K562 (cell line): ENCODE data around the gene TK1. TPM values are rescaled to one million over a fixed set of nuclear protein-coding genes. Genes with fewer than 3 reads are reported as not detected.

Experiments used
- ATAC-seq: fragments of 200-7000 bp; cut with Tn5 transposase; 3 replicates; pipeline ENCODE4 v1.9.1; 2020; ENCODE audit warnings: moderate library complexity
- BruUV-seq: library from RNA; stranded (reverse); fragments of 400-500 nt; replicated peaks from 2 replicates; lab custom pipeline; 2021; lab: Mats Ljungman, UMichigan
- CTCF ChIA-PET: fragments of 300-600 bp; formaldehyde crosslinking; extraction: SDS; loops from one replicate; lab custom pipeline; 2021; ENCODE audit warnings: low intra/inter-chr PET ratio; lab: Yijun Ruan, JAX
- POLR2A ChIA-PET: fragments of 300-600, 350-650 bp; sonication (Branson Sonifier 250); formaldehyde crosslinking; extraction: SDS; loops from one replicate; lab custom pipeline; 2021; ENCODE audit warnings: antibody characterized with exemption, inconsistent platforms; lab: Yijun Ruan, JAX
- DNase-seq, 4 experiments: peaks; one replicate each; pipeline versions ENCODE4 v3.0.0 to v3.0.0-alpha.2; 2011 to 2018; ENCODE audit warnings: low spot score in 3 of 4, mixed read lengths in 3 of 4; ENCODE audit errors: extremely low read depth in 1 of 4
- FAIRE-seq: peaks from 2 replicates; lab custom pipeline; 2011; peaks lifted over from hg19 to GRCh38; lab: Jason Lieb, UNC
- H2AFZ ChIP-seq: 2 replicates; pipeline ENCODE4 v1.6.0; 2011; ENCODE audit warnings: low read depth, low read length, control low read depth, inconsistent platforms
- H3K27ac ChIP-seq: fragments of 200-600 bp; 3 replicates; pipeline ENCODE4 v1.8.0; 2011; ENCODE audit warnings: low read depth, mild to moderate bottlenecking, control low read depth, inconsistent platforms, low read length, moderate library complexity, mixed read lengths; ENCODE audit errors: extremely low read depth
- H3K27me3 ChIP-seq, 2 experiments: fragments of 300-600 bp in 1 of 2; 2 replicates in 1 of 2; 3 replicates in 1 of 2; pipeline versions ENCODE4 v1.6.0 to v1.8.0; 2011; ENCODE audit warnings: inconsistent platforms in 2 of 2, low read length in 2 of 2, mild to moderate bottlenecking in 1 of 2, mixed read lengths in 1 of 2, moderate library complexity in 1 of 2; ENCODE audit not compliant: control insufficient read depth in 2 of 2, insufficient read depth in 2 of 2
- H3K36me3 ChIP-seq: fragments of 300-600 bp; 3 replicates; pipeline ENCODE4 v1.8.0; 2011; ENCODE audit warnings: mild to moderate bottlenecking, low read length, inconsistent platforms; ENCODE audit not compliant: control insufficient read depth, insufficient read depth
- H3K4me1 ChIP-seq, 2 experiments: fragments of 200-600 bp in 1 of 2; replicated peaks in 1 of 2; 2 replicates in 1 of 2; 3 replicates in 1 of 2; pipeline versions ENCODE4 v1.5.1 to v1.8.0; 2011; ENCODE audit warnings: inconsistent platforms in 2 of 2, low read length in 2 of 2, mild to moderate bottlenecking in 1 of 2, mixed read lengths in 1 of 2, moderate library complexity in 1 of 2; ENCODE audit not compliant: control insufficient read depth in 2 of 2, insufficient read depth in 2 of 2
- H3K4me2 ChIP-seq: 2 replicates; pipeline ENCODE4 v1.6.1; 2011; ENCODE audit warnings: low read length, control low read depth, inconsistent platforms, mixed read lengths; ENCODE audit not compliant: insufficient read depth
- H3K4me3 ChIP-seq: fragments of 200-600 bp; sonication (generic), shearing (Covaris generic); 2 replicates; pipeline ENCODE4 v1.5.1; 2016; ENCODE audit warnings: control low read depth, inconsistent platforms
- H3K79me2 ChIP-seq: fragments of 200-600 bp; 3 replicates; pipeline ENCODE4 v1.8.0; 2011; ENCODE audit warnings: low read length, inconsistent platforms; ENCODE audit not compliant: control insufficient read depth, insufficient read depth
- H3K9ac ChIP-seq, 2 experiments: 2 replicates each; pipeline versions ENCODE4 v1.6.0 to v1.6.1; 2011; ENCODE audit warnings: low read depth in 2 of 2, low read length in 2 of 2, control low read depth in 1 of 2, inconsistent platforms in 1 of 2, mild to moderate bottlenecking in 1 of 2, mixed read lengths in 1 of 2; ENCODE audit not compliant: insufficient read depth in 1 of 2
- H3K9me1 ChIP-seq: one replicate; pipeline ENCODE4 v1.6.0; 2011; ENCODE audit warnings: inconsistent platforms, mild to moderate bottlenecking, low read length, moderate library complexity; ENCODE audit not compliant: control insufficient read depth, insufficient read depth
- H3K9me3 ChIP-seq: replicated peaks from 2 replicates; pipeline ENCODE4 v1.5.1; 2011; ENCODE audit warnings: low read depth, low read length, inconsistent platforms; ENCODE audit not compliant: control insufficient read depth, insufficient read depth
- H4K20me1 ChIP-seq: replicated peaks from 2 replicates; pipeline ENCODE4 v1.6.1; 2011; ENCODE audit warnings: low read length, inconsistent platforms, mixed read lengths; ENCODE audit not compliant: control insufficient read depth, insufficient read depth
- ARID1B ChIP-seq: fragments of 450-650 bp; IDR thresholded peaks from 2 replicates; pipeline ENCODE4 v1.6.1; 2016; ENCODE audit warnings: antibody characterized with exemption, mild to moderate bottlenecking, inconsistent platforms
- ARID2 ChIP-seq: fragments of 450-650 bp; IDR thresholded peaks from 2 replicates; pipeline ENCODE4 v1.6.1; 2017; ENCODE audit warnings: antibody characterized with exemption, mild to moderate bottlenecking
- CBFA2T3 ChIP-seq: fragments of 450-650 bp; IDR thresholded peaks from 2 replicates; pipeline ENCODE4 v1.6.1; 2017
- FOXP4 ChIP-seq: sonication (generic); formaldehyde crosslinking; IDR thresholded peaks from 2 replicates; pipeline ENCODE4 v1.8.0; 2022; ENCODE audit warnings: mild to moderate bottlenecking, missing genetic modification reagents, borderline replicate concordance
- IFI16 ChIP-seq: fragments of 250-450 bp; sonication (Bioruptor Pico); IDR thresholded peaks from 2 replicates; pipeline ENCODE4 v2.1.2; 2022; ENCODE audit warnings: mild to moderate bottlenecking, inconsistent platforms
- NFRKB ChIP-seq: fragments of 450-650 bp; IDR thresholded peaks from 2 replicates; pipeline ENCODE4 v1.6.1; 2016; ENCODE audit warnings: low read depth
- POLR3A ChIP-seq: IDR thresholded peaks from 2 replicates; pipeline ENCODE4 v1.6.1; 2011; ENCODE audit warnings: borderline replicate concordance, mild to moderate bottlenecking, moderate library complexity; ENCODE audit not compliant: insufficient read length, insufficient read depth; ENCODE audit errors: extremely low read depth
- TCF7 ChIP-seq: sonication (generic); IDR thresholded peaks from 2 replicates; pipeline ENCODE4 v1.6.1; 2016; ENCODE audit warnings: antibody characterized with exemption, borderline replicate concordance
- VEZF1 ChIP-seq: fragments of 200-800 bp; sonication (Bioruptor generic); IDR thresholded peaks from 2 replicates; pipeline ENCODE4 v1.6.1; 2017; ENCODE audit warnings: missing genetic modification characterization, missing compliant biosample characterization
- ZNF146 ChIP-seq: IDR thresholded peaks from one replicate; pipeline ENCODE4 v1.6.1; 2018; ENCODE audit warnings: missing compliant biosample characterization; ENCODE audit not compliant: unreplicated experiment
- ZNF518B ChIP-seq: fragments of 250-450 bp; sonication (Bioruptor Pico); IDR thresholded peaks from 2 replicates; pipeline ENCODE4 v1.5.0; 2021; ENCODE audit warnings: mild to moderate bottlenecking, moderate library complexity
- ZNF778 ChIP-seq: fragments of 450-650 bp; formaldehyde crosslinking; IDR thresholded peaks from 2 replicates; pipeline ENCODE4 v1.4.0; 2020; ENCODE audit warnings: mild to moderate bottlenecking, moderate library complexity
- WGBS: fragments of 100-300 bp; shearing (Covaris generic); methylation state at CpG from one replicate; pipeline ENCODE4 v1.1.6; 2016; ENCODE audit warnings: low coverage, mixed read lengths; ENCODE audit not compliant: insufficient coverage; ENCODE audit errors: missing lambda C conversion rate; 5-methylcytosine and 5-hydroxymethylcytosine counted together
- in situ Hi-C: fragments of 300-500 bp; cut with MboI; formaldehyde crosslinking; loops from 4 replicates; pipeline ENCODE4 v1.15.0; 2018; ENCODE audit warnings: inconsistent platforms, mixed read lengths
- intact Hi-C: fragments of 100-400 bp; cut with micrococcal nuclease; formaldehyde crosslinking; loops from 2 replicates; pipeline ENCODE4 v1.14.2; 2022
- polyA plus RNA-seq, 8 experiments: library from polyadenylated mRNA; depleted of rRNA in 4 of 8; stranded (reverse) in 5 of 8; unstranded in 3 of 8; fragments of >200 nt; fragmentation: Nextera tagmentation in 2 of 8; fragmentation: Illumina TruSeq in 1 of 8; extraction: Ambion mirVana in 2 of 8; extraction: Trizol in 1 of 8; gene quantifications; 2 replicates each; pipeline versions ENCODE4 v1.2.1 to v1.2.3, GENCODE V29; 2011 to 2014; ENCODE audit warnings: inconsistent platforms in 1 of 8, missing spikeins in 1 of 8
- total RNA-seq, 7 experiments: library from RNA; depleted of rRNA in 6 of 7; stranded (reverse); fragments of >200 nt in 6 of 7; fragmentation: Illumina TruSeq in 2 of 7; extraction: Trizol in 2 of 7; gene quantifications; 2 replicates each; pipeline versions ENCODE4 v1.2.1 to v1.2.3, GENCODE V29; 2011 to 2021; ENCODE audit warnings: low replicate concordance in 1 of 7

The TK1 gene
- total and polyA plus RNA-seq, 9 of the 15 experiments (the other 6 are each of a cell fraction or from before 2014, with no cell fraction given), result 8.4 to 280 (median 103) TPM

GRCh38 chr17:78144147-78144719, 42.6 kb downstream of the TK1 start:
- Histone ChIP-seq H3K4me2 (peak overlapping the region; percentile 89), H3K9me1 (peaks cover 2% of the 10 kb centered on the region), H3K27ac (peak overlapping the region; percentile 74), H3K27me3 (no peaks in the 10 kb centered on the region), H3K4me3 (no peak overlapping the region), H3K36me3 (no peaks in the 10 kb centered on the region), H4K20me1 (no peaks in the 10 kb centered on the region), H3K9me3 (no peaks in the 10 kb centered on the region), H3K4me1 (peaks cover 61 to 96% of the 10 kb centered on the region in 2 experiments), H3K9ac (peak overlapping the region; percentile 72 to 87), H3K79me2 (peaks cover 33% of the 10 kb centered on the region), H2AFZ (peak overlapping the region; percentile 87)
- 21% methylated on average over 10 of the region's 11 CpGs for WGBS
- DNase-seq (peak in 3 of 4 experiments; percentile 37 to 92 (median 59)), ATAC-seq (peak; percentile 12), FAIRE-seq (peak; percentile 95)
- BruUV-seq, result no TSS peak
- intact Hi-C loops, result loop anchor here (5.0 kb wide), 1 partner anchor 33 kb away; no protein-coding TSS in a partner anchor
- CTCF ChIA-PET, result no interaction called here
- in situ Hi-C loops, result no loop called here
- POLR2A ChIA-PET, result interaction anchor here (0.7 to 1.4 kb wide), 2 partner anchors 42 to 44 kb away, joined by 3 to 4 read pairs; no protein-coding TSS in a partner anchor
- TF ChIP-seq FOXP4 (CRISPR knock-in tag) (no peak), ARID1B (peak; percentile 31; the same call in 1 of the 2 replicates), ZNF146 (CRISPR knock-in tag) (no peak), ZNF778 (CRISPR knock-in tag) (no peak), POLR3A (no peak), ZNF518B (CRISPR knock-in tag) (no peak), TCF7 (no peak), VEZF1 (peak; percentile 34; the same call in 1 of the 2 replicates), CBFA2T3 (no peak), IFI16 (CRISPR knock-in tag) (no peak), ARID2 (no peak), NFRKB (no peak)
